ENCODE data around the gene EPHB3.

EPHB3 gene

DNA sequence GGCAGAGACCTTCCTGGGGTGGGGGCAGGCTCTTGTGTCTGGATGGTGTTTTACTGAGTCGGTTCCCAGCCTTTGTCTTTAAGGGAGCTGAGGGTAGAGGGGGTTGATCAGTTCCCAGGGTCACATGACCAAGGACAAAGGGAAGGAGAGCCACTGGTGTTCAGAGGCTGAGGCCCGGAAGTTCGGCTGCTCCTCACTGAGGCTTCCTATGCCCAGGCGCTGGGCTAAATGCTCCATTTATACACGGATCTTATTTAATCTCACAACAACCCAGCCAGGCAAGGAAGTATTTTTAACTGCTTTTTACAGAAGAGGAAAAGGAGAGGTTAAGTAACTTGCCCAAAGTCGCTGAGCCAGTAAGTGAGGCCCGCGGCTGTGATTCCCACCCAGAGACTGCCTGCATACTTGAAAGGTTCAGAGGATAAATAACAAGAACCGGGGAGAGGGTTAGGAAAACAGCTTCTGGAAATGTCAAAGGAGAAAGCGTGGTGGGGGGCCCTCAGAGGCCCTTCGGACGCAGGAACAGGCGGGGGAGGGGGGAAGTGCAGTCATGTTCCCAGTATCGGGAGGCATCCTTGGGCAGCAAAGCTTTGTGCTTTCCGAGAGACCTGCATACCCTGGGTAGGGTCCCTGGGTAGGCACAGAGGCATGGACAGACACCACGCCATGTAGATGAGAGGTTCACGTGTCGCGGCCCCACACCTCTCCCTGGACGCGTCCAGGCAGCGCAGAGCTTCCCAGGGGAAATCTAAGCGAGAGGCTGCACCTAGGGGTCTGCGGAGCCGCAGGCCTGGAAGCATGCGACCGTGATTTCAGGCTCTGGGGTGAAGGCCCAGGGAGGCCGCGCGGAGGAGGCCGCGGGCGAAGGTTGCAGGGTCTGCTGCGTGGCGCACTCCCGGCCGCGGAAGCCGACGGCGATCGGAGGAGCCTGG is 21.3 kb downstream of the EPHB3 start:
- DNase-seq, result no peak

DNA sequence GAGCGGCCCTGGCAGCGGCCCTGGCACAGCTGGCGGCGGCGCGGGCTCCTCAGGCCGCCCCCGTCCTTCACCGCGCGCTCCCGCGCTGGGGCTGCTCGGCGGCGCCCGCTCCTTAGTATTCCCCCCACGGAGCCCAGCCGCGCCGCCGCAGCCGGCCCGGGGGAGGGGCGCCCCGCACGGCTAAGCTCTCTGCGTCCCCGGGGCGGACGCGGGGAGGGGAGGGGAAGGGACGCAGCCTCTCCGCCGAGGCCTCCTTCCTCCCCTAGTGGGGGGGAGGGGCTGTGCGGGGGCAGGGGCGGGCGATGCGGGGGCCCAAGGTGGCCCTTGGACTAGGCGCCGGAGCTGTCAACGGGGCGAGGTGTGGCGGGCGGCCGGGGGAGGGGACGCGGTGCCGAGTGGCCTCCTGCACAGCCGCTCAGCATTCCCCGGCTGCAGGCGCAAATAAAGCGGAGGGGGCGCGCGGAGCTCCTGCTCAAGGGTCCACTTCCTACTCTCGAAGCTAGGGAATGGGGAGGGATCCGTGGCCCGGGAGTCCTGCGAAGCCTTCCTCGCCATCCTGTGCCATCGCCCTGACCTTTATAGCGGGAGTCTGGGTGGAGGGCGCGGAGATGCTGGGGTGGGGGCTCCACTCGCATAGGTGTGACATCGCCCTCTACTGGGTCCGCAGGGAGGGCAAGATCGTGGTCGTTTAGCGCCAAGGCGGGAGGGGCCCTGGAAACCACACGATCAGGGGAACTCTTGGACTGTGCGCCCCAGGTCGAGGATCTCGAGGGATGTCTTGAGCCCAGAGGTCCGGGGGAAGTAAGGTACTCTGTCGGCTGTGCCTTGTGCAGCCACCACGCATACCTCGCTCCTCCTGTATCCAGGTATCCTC is 22.2 kb downstream of the EPHB3 start:
- DNase-seq, result no peak

DNA sequence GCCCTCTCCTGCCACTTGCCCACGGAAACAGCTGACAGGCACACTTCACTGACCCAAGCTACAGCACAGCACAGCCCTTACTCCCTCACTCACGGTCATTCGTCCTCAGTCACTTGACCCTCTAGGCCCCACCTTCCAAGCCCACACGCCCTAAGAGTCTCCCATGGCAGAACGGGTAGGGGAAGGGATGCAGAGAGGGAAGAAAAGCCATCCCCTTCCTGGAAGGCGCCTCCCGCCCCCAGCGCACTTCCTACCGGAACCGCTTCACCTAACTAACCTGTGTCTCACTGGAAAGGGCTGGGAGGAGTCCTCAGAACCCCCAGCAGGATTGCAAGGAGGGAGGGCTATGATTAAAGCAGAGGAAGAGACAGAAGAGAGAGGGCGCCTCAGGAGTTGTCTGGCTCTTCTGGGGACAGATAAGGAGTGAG is 22.9 kb downstream of the EPHB3 start:
- no peak for DNase-seq

DNA sequence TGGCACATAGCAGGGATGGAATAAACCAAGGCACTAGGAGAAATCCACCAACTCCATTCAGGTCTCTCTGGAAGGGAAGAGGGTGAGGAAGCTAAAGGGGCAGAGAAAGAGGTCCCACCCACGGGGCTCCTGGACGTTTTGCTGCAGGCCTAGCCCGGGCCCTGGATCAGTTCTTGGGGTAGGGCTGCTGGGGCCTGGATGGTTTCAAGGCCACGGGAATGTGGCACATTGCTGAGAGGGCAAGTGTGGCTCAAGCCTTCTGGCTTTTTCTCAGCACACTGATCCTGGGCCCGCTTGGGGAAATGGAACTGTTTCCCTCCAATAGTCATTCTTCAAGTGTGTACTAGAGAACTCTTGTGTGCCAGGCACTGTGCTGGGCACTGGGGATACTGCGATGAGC is 24.0 kb downstream of the EPHB3 start:
- no peak for DNase-seq

DNA sequence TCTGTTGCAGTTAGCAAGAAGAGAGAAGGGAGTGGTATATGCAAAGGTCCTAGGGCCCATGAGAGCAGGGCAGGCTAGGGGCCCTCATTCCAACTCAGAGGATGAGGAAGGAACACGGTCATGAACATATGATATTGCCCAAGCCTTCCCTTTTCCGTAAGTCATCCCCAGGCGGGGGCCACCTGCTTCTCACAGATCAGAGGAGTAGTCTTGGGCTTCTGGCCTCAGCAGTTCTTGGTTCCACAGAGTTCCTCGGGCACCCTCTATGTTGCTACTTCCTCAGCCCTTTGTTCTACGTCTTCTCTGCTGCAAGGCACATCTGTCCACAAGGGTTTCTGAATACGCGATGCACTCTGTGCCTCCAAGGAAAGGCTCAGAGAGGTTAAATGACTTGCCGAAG is 25.3 kb downstream of the EPHB3 start:
- DNase-seq, result no peak

DNA sequence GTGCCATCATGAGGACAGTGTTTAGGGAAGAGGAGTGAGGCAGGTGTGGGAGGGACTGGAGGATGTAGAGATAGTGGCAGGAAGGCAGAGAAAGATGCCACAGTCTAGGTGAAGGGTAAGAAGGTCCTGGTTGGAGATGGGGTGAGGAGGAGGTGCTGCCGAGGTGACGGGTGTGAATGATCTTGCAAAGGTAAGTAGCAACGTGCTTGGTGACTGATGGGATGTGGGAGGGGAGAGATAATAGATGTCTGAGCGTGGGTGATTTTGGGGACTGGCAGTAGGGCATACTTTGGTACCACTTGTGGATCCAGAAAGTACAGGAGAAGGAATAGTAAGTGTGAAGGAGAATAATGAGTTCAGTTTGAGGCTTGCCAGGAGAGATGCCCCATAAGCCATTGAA is 27.2 kb downstream of the EPHB3 start:
- no peak for DNase-seq

DNA sequence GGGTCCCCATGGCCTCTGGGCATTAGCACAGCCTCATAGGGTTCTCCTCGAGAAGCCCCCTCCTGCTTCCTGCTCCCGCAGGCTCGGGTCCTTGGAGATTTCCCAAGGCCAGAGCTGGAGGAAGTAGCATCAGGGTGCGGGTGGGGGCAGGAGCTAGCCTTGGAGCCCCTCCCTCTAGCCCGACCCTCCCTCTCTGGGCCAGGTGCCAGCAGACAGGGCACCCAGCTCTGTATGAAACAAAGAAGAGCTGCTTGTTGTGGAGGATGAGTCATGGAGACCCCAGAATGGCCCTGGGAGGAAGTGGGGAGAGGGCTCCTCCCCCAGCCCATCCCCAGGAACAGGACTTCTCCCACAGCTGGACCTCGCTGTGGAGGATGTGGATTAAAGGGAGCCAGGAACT is 29.2 kb downstream of the EPHB3 start:
- DNase-seq, result no peak

DNA sequence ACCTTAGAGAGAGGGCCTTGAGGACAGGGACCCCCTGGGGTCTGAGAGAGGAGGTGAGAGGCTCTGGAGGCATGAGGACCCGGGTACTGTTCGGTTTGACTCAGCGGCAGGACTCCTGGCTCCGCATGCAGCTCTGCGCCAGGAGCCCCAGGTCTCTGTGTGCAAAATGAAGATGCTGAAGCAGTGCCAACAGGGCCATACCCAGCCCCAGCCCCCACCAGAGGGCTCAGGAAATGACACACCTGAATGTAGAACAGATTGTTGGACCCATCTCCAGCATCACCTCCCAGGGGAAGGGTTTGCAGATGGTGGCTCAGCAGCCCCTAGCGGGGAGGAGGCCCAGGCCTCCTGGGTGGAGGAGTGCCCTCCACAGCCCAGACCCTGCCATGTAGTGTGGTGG is 30.2 kb downstream of the EPHB3 start:
- DNase-seq, result no peak

DNA sequence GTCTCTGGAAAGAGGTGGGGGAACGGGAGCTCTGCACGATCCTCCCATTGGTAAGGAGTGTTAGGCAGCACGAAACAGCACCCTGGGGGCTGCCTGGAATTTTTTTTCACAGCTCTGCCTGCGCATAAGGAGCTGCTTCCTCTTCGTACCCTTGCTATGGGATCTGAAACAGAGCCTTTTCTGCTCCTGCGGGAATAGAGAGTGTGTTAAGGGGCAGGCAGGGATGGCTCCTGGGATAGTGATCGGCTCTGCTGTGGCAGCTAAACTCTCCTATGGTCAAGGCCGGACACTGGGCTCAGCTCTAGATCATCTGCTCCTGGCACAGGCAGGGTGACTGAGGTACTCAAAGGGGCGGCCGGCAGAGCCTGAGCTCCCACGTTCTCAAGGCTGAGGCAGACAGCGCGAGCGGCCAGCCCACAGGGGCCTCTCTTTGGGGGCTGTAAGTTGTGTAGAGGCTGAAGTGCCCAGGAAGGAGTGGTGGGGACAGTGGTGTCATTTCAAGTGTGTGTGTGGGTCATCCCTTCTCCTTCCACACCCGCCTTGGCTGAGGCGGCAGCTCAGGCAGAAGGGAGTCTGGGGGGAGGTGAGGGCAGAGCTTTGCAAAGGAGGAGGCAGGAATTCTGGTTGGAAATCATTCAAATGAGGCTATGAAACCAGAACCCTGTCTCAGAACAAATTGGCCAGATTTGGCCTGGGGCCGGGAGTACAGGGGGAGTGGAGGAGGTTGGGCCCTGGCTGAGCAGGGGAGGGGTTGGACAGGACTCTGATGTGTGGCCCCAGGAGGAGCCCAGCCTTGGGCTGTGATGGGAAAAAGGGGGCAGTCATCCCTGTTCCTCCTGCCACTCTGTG is 31.0 kb downstream of the EPHB3 start:
- DNase-seq, result no peak

DNA sequence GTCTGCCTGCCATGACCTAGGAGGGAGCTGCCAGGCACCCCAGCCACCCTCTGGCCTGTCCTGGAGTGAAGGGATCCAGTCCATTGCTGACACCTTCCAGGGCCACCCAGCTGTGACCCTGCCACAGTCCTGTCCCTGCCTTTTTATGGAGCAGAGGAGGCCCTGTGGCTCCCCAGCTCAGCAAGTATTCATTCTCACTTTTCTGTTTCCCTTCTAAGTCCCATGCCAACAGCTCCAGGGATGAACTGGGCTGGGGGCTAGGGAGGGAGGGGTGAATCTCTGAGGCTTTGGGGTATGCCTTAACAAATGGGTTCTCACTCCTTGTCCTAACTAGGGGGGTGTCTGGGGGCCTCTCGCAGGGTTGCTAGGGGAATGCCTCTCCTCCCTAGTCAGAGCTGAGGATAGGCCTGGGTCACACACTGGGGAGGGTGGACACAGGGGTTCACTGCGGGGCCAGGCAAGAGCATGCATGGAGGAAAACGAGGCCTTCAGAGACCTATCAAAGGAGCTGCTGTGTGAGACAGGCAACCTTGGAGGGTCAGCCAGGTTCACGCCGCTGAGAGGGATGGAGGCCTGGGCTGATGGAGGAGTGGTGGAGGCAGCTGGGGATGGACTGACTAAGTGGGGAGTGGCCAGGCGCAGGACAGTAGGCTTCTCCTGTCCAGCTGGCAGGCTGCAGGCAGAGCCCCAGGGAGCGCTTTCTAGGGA is 31.8 kb downstream of the EPHB3 start:
- no peak for DNase-seq

DNA sequence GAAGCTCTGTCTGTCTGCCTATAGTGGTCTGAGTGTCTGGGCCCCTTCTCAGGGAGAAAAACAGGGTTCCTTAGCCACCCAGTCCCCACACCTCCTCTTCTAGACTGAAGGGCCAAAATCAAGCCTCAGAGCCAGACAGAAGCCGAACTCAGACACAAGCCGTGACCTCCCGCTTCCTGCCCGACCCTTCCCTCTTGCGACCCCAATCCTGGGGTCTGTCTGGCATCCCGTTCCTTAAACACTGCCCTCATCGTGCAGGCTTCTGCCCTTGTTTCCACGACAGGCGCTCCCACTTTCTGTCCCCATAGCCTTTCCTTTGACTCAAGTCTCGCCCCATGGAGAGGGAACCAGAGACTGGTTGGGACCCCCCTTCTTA is 32.3 kb downstream of the EPHB3 start:
- no peak for DNase-seq

DNA sequence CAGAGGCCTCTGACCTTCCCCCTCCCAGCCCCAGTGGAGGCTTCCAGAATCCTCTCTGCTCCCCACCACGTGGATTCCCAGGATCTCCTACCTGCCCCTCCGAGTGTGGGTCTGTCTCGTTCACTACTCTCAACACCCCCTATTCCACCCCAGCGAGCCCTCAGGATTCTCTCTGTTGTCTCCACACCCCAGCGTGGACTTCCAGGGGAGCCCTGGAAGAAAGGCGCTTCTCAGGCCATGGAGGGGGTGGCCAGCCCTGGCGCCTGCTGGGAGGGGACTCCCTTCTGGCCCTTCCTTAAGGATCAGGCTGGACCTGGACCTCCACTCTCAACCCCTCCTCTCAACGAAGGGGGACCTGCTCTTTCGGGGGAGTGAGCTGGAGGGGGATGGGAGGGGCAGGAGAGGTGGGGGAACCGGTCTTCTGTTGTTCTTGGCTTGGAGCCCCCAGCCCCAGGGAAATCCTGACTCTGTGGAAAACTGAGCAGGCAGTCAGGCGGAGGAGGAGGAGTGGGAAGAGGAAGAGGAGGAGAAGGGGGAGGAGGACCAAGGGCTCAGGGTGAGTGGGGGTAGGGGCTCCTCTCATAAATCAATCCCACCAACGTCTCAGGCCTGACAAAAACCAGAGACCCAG is 32.9 kb downstream of the EPHB3 start:
- no peak for DNase-seq

DNA sequence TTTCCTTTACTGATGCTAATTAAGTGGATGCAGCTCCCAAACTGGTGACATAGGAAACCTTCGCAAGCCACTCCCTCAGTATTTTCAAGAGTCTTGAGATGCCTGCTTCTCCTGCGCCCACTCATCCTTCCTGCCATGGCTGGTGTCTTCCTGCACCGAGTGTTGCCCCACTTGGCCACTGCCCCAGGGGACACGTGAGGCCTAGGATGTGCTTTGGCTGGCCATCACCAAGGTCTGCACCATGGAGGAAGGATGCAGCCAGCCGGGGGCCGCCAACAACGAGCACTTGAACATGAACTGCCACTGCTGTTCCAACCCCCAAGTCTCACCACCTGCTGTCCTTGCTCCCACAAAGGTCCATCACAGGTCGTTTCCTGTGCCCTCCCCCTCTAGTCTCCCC is 34.1 kb downstream of the EPHB3 start:
- no peak for DNase-seq

DNA sequence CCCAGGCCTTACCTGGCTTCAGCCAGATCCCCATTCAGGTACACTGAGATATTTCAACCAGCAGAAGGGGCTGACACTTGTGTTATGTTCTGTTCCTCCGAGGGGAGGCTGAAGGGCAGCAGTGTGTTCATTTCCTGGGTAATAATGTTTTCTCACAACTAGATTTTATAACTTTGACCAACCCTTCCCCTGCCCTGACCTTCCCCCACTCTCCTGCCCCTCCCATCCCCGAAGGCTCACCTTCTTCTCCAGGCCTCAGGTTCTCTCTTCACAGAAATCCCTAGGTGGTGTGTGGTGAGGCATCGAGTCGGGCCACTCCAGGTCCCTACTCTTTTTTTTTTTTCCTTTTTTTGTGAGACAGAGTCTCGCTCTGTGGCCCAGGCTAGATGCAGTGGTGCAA is 34.6 kb downstream of the EPHB3 start:
- DNase-seq, result no peak

DNA sequence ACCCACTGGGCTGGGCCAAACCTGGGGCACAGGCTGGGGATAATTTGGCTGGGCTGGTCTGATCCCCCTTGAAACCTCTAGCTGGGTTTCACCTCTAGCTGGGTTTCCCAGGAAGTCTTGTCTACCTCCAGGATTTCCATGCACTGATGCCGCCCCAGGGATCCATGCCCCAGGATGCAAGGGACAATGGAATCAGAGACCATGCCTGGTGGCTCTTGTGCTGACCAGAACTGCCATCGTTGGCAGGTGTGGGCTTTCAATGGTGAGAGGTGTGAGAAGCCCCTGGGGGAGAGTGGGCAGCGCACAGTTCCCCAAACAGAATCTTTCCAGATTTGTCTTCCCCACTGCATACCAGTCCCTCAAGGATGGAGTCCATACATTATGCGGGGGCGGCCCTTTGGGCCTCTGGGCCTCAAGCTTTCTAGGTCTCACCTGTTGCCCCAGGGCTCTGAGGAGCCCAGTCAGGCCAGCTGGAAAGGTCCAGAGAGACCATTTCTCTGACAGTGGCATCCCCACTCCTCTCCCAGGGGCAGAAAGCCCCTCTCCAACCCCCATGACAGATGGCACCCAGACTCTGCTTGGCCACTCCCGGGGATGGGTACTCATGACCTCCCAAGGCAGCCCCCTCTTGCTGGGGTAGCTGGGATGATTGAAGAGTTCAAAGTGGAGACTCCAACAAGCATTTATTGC is 35.4 kb downstream of the EPHB3 start:
- DNase-seq, result no peak

DNA sequence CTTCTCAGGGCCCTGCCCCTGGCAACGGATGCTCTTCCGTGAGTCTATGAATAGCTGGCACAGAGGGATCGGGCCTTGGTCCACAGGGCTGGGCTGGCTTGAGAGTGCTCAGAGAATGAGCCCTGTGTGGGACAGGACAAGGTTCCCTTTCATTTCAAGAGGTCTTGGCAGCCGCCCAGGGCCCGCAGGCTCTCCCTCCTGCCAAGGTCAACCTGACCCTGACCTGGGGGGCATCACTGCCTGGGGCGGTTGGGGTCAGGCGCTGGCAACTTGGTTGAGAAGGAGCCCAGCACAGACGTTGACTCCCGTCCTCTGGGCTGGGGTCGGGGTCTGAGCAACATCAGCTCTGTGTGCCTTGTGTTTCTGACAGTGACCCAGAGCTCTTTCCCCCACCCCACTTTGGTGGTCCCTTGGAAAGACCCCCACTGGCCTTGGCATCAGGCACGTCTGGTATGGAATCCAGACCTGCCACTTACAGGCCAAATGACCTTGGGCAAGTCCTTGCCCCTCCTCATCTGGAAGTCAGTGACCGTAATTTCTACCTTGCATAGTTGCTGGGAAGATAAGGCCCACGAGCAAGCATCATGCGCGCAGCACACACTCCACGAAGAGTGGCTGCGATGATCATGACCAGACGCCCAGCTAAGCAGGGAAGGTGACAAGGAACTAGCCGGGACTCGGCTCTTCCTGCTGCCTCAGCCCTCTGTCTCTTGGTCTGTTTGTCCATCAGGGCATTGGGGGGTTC is 36.4 kb downstream of the EPHB3 start:
- no peak for DNase-seq

DNA sequence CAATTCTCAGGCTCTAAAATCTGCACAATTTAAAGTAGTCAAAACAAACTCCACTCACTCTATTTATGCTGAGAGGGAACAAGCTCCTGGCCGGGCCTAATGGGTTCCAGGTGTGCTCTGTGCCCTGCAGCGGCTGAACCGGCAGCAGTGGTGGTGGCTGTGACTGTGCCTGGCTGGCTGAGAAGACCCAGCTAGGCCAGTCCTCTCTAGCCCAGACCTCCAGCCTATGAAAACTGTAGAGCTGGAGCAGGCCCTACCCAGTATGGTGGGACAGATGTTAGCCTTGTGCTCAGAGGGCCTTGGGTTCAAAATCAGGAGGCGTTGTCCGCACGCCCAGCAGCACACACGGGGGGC is 37.0 kb downstream of the EPHB3 start:
- DNase-seq, result no peak

DNA sequence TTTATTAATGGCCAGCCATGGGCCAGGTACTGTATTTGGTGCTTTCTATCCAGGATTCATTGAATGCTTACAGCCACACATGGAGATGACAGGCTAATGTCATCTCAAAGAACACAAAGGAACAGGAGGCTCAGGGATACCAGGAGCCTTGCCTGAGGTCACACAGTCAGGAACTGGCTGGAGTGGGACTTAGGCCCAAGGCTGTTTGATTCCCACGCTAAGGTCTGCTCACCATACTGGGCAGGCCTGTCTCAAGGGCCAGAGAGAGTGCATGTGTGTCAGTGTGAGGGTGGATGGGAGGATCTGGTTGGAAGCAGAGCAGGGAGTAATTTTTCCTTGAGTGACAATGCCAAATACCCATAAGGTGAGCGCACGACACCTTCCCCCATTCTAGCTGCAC is 37.6 kb downstream of the EPHB3 start:
- no peak for DNase-seq

DNA sequence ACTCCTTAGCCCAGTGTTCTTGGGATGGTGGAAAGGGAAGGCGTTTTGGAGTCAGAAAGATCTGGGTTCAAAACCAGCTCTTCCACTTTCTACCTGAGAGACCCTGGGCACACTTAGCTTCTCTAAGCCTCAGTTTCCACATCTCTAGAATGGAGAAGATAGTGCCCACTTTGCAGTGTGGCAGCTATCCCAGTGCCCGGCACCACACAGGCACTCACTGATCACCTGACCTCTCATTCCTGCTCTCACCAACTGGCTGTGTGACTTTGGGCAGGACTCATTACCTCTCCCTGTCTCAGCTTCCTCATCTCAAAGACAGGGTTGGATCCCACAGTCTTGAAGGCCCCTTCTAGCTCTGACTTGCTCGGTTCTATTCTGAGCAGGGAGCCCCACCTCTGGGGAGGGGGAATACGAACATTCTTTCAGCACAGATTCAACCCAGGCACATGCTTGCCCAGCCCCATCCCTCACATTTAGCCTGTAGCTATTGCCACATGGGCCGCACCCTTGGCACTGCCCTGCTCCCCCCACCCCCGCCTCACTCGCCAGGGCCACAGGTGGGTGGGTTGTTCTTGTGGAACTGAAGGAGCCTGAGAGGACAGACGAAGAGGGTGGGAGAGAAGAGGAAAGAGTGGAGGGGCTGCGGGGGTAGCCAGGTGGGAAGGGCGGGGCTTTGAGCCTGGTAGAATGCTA is 39.2 kb downstream of the EPHB3 start:
- no peak for DNase-seq
